K562 (cell line): ENCODE results near the gene CCDC148.

Source experiments
- EZH2 ChIP-seq: IDR thresholded peaks from 2 replicates; pipeline ENCODE4 v1.6.1; 2012; ENCODE audit warnings: low read depth, mild to moderate bottlenecking, inconsistent platforms, low read length, borderline replicate concordance
- JUN ChIP-seq, 2 experiments: sonication (generic) in 1 of 2; formaldehyde crosslinking in 1 of 2; IDR thresholded peaks; 2 replicates each; pipeline versions ENCODE4 v1.6.1 to v1.8.0; 2012 to 2022; ENCODE audit warnings: borderline replicate concordance in 2 of 2, mild to moderate bottlenecking in 2 of 2, improper control_type of control experiment in 1 of 2, low read depth in 1 of 2, low read length in 1 of 2, missing genetic modification reagents in 1 of 2
- MXI1 ChIP-seq: IDR thresholded peaks from 2 replicates; pipeline ENCODE4 v1.6.1; 2011; ENCODE audit warnings: low read depth, mild to moderate bottlenecking, improper control_type of control experiment, low read length
- PHB ChIP-seq: fragments of 250-450 bp; sonication (Bioruptor Pico); IDR thresholded peaks from 2 replicates; pipeline ENCODE4 v1.5.0; 2021
- RAD21 ChIP-seq, 2 experiments: fragments of 250-450 bp in 1 of 2; fragments of 450-650 bp in 1 of 2; sonication (Bioruptor Pico) in 1 of 2; formaldehyde crosslinking in 1 of 2; IDR thresholded peaks in 1 of 2; conservative IDR thresholded peaks in 1 of 2; 2 replicates each; pipeline versions ENCODE4 v1.4.0 to v1.8.0; 2020 to 2022; ENCODE audit warnings: mild to moderate bottlenecking in 2 of 2, moderate library complexity in 1 of 2
- SIN3A ChIP-seq, 2 experiments: fragments of 150-350 bp in 1 of 2; IDR thresholded peaks; 2 replicates each; pipeline ENCODE4 v1.6.1; 2011 to 2016; ENCODE audit warnings: borderline replicate concordance in 2 of 2, low read depth in 2 of 2, low read length in 2 of 2, mild to moderate bottlenecking in 2 of 2, moderate library complexity in 2 of 2; ENCODE audit not compliant: control insufficient read depth in 1 of 2
- TEAD2 ChIP-seq: fragments of 450-650 bp; IDR thresholded peaks from 2 replicates; pipeline ENCODE4 v1.6.1; 2016; ENCODE audit warnings: missing genetic modification characterization, control low read depth, missing compliant biosample characterization
- TF ChIP-seq, protein P1 (sequence below): fragments of 250-450 bp; sonication (Bioruptor Pico); IDR thresholded peaks from 2 replicates; pipeline ENCODE4 v1.5.0; 2021; ENCODE audit warnings: mild to moderate bottlenecking, moderate library complexity
- TF ChIP-seq, protein P2 (sequence below), 3 experiments: IDR thresholded peaks in 2 of 3; conservative IDR thresholded peaks in 1 of 3; 2 replicates each; pipeline ENCODE4 v1.5.1; 2011 to 2012; ENCODE audit warnings: low read length in 3 of 3, mild to moderate bottlenecking in 3 of 3, control low read depth in 2 of 3, improper control_type of control experiment in 1 of 3, inconsistent platforms in 1 of 3, low read depth in 1 of 3, mixed read lengths in 1 of 3, moderate library complexity in 1 of 3; ENCODE audit not compliant: insufficient read depth in 2 of 3
- TF ChIP-seq, protein P3 (sequence below): sonication (generic); formaldehyde crosslinking; IDR thresholded peaks from 2 replicates; pipeline ENCODE4 v1.4.0; 2020; ENCODE audit warnings: mild to moderate bottlenecking, missing genetic modification reagents

DNA sequence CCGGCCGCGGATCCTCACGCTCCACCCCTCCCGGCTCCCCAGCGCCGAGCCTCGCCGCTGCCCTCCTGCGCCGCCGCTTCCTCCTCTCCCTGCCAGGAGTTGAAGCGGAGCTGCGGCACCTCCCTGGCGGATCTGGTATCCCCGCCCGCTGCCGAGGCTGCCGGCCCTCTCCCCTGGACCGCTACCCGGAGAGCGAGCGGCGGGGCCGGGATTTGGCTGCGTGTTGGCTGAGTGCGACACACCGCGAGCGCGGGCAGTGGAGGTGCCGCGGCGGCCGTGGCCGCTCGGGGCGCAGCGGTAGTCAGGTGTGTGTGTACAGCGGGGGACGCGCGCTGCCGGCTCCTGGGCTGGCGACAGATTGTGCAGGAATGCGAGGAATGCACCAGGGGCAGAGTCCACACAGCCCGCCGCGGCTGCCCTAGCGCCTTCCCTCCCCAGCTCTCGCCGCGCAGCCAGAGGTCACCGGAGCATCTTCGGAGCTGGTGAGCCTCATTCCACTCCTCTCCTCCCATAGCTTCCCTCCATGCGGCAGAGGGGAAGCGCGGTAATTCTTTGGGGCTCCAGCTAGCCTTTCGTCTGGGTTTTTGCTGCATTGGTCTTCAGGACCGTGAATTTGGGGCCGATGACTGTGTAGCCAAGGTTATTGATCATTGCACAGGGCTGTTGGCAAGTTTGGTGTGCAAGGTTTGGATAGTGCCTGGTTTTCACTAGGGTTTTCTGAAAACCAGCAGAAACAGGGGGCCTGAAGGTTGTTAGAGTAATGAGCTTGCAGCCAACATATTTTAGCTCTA, 1.5 kb upstream of the CCDC148 start:
- TF ChIP-seq, protein P1, sequence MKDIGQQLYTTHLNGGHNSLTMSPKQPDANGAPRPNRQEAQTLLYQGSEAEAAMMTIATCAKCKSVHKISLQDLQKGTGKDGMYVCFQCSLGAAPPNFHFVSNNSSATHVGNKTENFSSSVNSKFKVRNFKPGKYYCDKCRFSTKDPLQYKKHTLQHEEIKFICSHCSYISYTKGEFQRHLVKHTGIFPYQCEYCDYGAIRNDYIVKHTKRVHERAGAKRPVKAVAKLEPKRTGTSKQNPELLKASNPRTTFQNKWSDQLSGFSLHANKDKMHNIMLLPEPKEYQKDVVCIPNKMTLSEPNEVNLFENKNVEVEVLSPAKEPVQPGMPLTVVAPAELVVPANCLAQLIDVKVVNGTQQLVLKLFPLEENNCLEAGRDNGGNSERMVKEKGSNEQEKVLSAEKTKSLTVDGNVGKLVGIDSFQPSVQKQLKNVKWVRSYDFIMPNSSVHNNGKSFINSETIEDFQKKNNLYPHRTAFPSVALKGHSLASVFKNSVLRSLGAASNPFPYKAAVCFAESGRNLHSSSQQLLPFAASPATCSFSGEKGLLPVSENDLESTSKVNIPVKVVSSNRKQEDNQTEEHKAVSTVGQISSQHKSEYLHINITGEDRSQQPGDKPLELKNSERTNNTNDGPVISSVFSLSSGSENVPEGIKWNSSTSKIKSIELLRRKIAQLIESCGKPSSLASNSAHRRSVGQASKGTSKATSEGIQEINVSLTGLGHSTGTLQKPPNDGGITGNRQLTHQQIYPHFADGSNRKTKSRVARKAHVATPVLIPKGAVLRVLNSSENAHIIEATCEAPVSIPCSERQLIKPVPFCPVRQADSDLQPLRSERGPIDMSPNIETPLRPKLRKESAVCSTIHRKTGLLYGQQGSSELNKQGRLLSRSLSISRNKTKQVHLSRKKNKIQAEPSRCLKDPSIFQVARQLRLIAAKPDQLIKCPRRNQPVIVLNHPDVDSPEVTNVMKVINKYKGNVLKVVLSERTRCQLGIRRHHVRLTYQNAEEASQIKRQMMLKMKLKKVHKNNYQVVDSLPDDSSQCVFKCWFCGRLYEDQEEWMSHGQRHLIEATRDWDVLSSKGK (CRISPR knock-in tag), result no peak
- TF ChIP-seq, protein P2, sequence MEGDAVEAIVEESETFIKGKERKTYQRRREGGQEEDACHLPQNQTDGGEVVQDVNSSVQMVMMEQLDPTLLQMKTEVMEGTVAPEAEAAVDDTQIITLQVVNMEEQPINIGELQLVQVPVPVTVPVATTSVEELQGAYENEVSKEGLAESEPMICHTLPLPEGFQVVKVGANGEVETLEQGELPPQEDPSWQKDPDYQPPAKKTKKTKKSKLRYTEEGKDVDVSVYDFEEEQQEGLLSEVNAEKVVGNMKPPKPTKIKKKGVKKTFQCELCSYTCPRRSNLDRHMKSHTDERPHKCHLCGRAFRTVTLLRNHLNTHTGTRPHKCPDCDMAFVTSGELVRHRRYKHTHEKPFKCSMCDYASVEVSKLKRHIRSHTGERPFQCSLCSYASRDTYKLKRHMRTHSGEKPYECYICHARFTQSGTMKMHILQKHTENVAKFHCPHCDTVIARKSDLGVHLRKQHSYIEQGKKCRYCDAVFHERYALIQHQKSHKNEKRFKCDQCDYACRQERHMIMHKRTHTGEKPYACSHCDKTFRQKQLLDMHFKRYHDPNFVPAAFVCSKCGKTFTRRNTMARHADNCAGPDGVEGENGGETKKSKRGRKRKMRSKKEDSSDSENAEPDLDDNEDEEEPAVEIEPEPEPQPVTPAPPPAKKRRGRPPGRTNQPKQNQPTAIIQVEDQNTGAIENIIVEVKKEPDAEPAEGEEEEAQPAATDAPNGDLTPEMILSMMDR (IDR thresholded peaks at IDR 0.05 in 2 of 3, conservative IDR thresholded peaks at IDR 0.05 in 1 of 3; ENCODE audit: insufficient read depth in 2 of 3, low read depth in 1 of 3, low read length in 3 of 3), result peak; percentile 50 to 74 (median 57)
- TF ChIP-seq PHB (CRISPR knock-in tag), result no peak
- TF ChIP-seq, protein P3, sequence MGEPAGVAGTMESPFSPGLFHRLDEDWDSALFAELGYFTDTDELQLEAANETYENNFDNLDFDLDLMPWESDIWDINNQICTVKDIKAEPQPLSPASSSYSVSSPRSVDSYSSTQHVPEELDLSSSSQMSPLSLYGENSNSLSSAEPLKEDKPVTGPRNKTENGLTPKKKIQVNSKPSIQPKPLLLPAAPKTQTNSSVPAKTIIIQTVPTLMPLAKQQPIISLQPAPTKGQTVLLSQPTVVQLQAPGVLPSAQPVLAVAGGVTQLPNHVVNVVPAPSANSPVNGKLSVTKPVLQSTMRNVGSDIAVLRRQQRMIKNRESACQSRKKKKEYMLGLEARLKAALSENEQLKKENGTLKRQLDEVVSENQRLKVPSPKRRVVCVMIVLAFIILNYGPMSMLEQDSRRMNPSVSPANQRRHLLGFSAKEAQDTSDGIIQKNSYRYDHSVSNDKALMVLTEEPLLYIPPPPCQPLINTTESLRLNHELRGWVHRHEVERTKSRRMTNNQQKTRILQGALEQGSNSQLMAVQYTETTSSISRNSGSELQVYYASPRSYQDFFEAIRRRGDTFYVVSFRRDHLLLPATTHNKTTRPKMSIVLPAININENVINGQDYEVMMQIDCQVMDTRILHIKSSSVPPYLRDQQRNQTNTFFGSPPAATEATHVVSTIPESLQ, result peak; percentile 93; the same call in 1 of the 2 replicates
- no peak for TF ChIP-seq JUN (IDR thresholded peaks at IDR 0.05; ENCODE audit: borderline replicate concordance, low read depth, low read length)
- no peak for TF ChIP-seq JUN (CRISPR knock-in tag; IDR thresholded peaks at IDR 0.05; ENCODE audit: borderline replicate concordance)
- peak; percentile 7 to 9; a peak in 1 of 4 replicates for TF ChIP-seq RAD21 (CRISPR knock-in tag; conservative IDR thresholded peaks at IDR 0.05 in 1 of 2, IDR thresholded peaks at IDR 0.05 in 1 of 2)
- peak in 1 of 2 experiments; percentile 23; a peak in 1 of 4 replicates for TF ChIP-seq SIN3A (IDR thresholded peaks at IDR 0.05; ENCODE audit: borderline replicate concordance in 2 of 2, control insufficient read depth in 1 of 2, low read depth in 2 of 2, low read length in 2 of 2)
- peak; percentile 97 for TF ChIP-seq TEAD2 (tag)
- TF ChIP-seq EZH2, result no peak
- TF ChIP-seq MXI1, result no peak
